OCI-LY1 (cell line): ENCODE results near the gene CAD.

Experiments
- CTCF ChIP-seq: fragments of 200-600 bp; sonication (generic), shearing (Covaris generic); IDR thresholded peaks from 2 replicates; pipeline ENCODE4 v1.5.1; 2017; ENCODE audit warnings: mild to moderate bottlenecking, antibody characterized with exemption, low read length, moderate library complexity, mixed read lengths
- EZH2 ChIP-seq: fragments of 200-600 bp; sonication (generic), shearing (Covaris generic); IDR thresholded peaks from 2 replicates; pipeline ENCODE4 v1.8.0; 2017; ENCODE audit warnings: borderline replicate concordance, mixed run types, mild to moderate bottlenecking, antibody characterized with exemption, low read length, moderate library complexity, mixed read lengths

- TF ChIP-seq CTCF: no peak
- no peak for TF ChIP-seq EZH2
Measured at GRCh38 chr2:27212626-27213471, 4.3 kb upstream of the CAD start.
